AG04450 (cell line): ENCODE results near the gene KY. TPM values are rescaled to one million over a fixed set of nuclear protein-coding genes. Genes with fewer than 3 reads are reported as not detected.
A peak's percentile ranks its signal among the peaks of the same experiment; 100 is the strongest.

Source experiments
- CTCF ChIA-PET: fragments of 300-600, 350-600 bp; formaldehyde crosslinking; extraction: SDS; loops from one replicate; lab custom pipeline; 2022; ENCODE audit warnings: antibody characterized with exemption, inconsistent platforms; lab: Charles Lee
- POLR2A ChIA-PET: fragments of 350-600 bp; formaldehyde crosslinking; extraction: SDS; loops from one replicate; lab custom pipeline; 2021; ENCODE audit warnings: antibody characterized with exemption, inconsistent platforms; lab: Yijun Ruan, JAX
- DNase-seq: peaks from one replicate; pipeline ENCODE4 v3.0.0-alpha.2; 2011; ENCODE audit warnings: low read depth, low spot score
- H3K27ac ChIP-seq: one replicate; pipeline ENCODE4 v1.5.1; 2012; ENCODE audit warnings: low read depth, low read length, control low read depth
- H3K27me3 ChIP-seq: one replicate; pipeline ENCODE4 v1.6.0; 2012; ENCODE audit warnings: low read length; ENCODE audit not compliant: control insufficient read depth, insufficient read depth
- H3K4me3 ChIP-seq: 2 replicates; pipeline ENCODE4 v1.5.1; 2011; ENCODE audit warnings: mild to moderate bottlenecking, low read depth, low read length, control low read depth
- H3K9me3 ChIP-seq: 2 replicates; pipeline ENCODE4 v1.5.1; 2012; ENCODE audit warnings: low read length; ENCODE audit not compliant: control insufficient read depth, insufficient read depth
- polyA plus RNA-seq: library from polyadenylated mRNA; depleted of rRNA; stranded (reverse); fragments of >200 nt; gene quantifications from 2 replicates; pipeline ENCODE4 v1.2.3, GENCODE V29; 2011
- TF ChIP-seq, protein P1 (sequence below): IDR thresholded peaks from 2 replicates; pipeline ENCODE4 v1.5.1; 2011; ENCODE audit warnings: low read depth, low read length, control low read depth, inconsistent platforms

The KY gene
- polyA plus RNA-seq, 1 experiment: 0.04 TPM

DNA sequence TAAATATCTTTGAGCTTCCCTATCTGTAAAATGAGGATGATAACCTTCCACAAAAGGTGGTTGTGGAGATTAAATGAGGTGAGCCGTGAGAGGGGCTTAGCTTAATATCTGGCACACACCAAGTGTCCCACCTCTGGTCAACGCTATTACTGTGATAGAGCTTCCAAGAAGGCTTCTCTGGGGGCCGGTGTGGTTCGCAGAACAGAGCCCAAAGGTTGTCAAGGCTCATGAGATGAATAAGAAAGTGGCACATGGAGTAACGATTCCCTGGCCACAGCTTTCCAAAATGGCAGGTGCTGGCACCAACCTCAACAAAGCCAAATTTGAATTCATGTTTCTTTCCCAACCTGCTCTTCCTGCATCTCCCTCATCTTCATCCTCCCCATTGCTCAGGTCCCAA, 10.4 kb downstream of the KY start:
- TF ChIP-seq, protein P1, sequence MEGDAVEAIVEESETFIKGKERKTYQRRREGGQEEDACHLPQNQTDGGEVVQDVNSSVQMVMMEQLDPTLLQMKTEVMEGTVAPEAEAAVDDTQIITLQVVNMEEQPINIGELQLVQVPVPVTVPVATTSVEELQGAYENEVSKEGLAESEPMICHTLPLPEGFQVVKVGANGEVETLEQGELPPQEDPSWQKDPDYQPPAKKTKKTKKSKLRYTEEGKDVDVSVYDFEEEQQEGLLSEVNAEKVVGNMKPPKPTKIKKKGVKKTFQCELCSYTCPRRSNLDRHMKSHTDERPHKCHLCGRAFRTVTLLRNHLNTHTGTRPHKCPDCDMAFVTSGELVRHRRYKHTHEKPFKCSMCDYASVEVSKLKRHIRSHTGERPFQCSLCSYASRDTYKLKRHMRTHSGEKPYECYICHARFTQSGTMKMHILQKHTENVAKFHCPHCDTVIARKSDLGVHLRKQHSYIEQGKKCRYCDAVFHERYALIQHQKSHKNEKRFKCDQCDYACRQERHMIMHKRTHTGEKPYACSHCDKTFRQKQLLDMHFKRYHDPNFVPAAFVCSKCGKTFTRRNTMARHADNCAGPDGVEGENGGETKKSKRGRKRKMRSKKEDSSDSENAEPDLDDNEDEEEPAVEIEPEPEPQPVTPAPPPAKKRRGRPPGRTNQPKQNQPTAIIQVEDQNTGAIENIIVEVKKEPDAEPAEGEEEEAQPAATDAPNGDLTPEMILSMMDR: no peak
- no peaks in the 10 kb centered on the region for H3K9me3 ChIP-seq
- CTCF ChIA-PET: interaction anchor here (0.5 to 6.2 kb wide), 15 partner anchors 9 to 114 kb away, joined by 3 to 124 read pairs (median 5); partner anchors contain the start of gene KY
- DNase-seq: no peak
- POLR2A ChIA-PET: no interaction called here
- no peak overlapping the region for H3K4me3 ChIP-seq
- H3K27ac ChIP-seq: no peak overlapping the region
- peaks cover 4% of the 10 kb centered on the region for H3K27me3 ChIP-seq

DNA sequence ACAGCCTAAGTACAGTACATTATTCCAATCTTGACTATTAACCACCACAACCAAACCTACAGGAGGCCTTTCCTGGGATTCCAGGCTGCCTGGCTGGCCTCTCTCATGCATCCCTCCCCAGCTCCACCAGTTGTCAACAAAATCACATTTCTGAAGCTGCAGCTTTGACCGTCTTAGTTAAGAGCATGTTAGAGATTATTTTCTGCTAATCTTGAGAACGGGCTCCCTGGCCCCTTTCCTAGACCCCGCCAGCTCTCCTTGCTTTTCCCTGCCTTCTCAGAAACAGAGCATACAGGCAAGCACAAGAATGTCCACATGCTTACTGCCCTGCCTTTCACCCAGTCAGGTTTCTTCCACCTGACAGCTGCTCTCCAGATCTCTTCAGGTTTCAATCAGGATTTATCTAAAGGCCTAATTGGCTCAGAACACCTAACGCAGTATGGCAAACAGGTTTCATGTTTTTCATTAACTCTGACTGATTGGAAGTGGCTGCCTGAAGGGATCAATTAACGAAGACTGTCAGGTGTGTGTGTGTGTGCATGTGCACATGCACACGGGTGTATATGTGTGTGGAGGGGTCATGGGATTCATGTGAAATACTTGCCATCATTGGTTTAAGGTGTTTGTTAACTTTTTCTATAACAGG, 12.3 kb downstream of the KY start:
- POLR2A ChIA-PET: no interaction called here
- no peak for DNase-seq
- Histone ChIP-seq H3K27me3 (peaks cover 4% of the 10 kb centered on the region), H3K4me3 (no peak overlapping the region), H3K9me3 (no peaks in the 10 kb centered on the region), H3K27ac (no peak overlapping the region)
- TF ChIP-seq, protein P1: no peak
- CTCF ChIA-PET: interaction anchor here (0.6 to 6.2 kb wide), 4 partner anchors 23 to 122 kb away, joined by 3 to 124 read pairs (median 10); no protein-coding TSS in a partner anchor

DNA sequence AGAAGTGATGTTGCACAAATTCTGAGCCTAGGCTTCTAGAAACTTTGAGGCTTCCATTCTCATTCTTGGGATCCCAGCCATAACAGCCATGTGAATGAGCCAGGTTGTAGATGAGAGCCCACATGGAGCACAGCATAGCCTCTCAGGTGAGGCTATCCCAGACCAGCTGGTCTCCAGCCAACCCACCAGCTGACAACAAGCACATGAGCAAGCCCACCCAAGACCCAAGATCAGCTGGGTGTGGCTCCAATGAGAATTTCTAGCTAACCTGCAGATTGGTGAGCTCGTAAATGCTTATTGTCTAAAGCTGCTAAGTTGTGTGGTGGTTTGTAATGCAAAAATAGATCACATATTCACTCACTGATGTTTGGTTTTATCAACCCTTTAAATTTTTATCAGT, 14.4 kb downstream of the KY start:
- Histone ChIP-seq H3K4me3 (no peak overlapping the region), H3K27me3 (peaks cover 4% of the 10 kb centered on the region), H3K9me3 (no peaks in the 10 kb centered on the region), H3K27ac (no peak overlapping the region)
- TF ChIP-seq, protein P1: no peak
- no peak for DNase-seq
- CTCF ChIA-PET: no interaction called here
- POLR2A ChIA-PET: no interaction called here

DNA sequence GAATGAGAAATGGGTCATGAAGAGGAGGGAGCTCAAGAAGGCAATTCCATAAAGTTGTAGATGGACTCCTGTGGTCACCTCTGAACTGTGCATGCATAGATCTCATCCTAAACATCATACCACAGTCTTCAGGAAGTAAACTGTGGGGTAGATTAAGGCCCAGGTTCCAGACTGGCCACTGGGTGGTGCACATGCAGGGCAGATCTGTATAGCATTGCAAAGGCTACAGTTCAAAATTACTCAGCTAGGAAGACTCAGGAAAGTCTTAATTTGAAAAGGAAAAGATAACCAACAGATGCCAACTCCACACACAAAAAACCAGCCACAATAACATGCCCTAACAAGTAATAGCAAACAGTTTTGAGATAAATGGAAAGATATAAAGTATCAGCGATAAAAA, 20.3 kb downstream of the KY start:
- ChIA-PET CTCF (interaction anchor here (0.5 to 2.2 kb wide), 8 partner anchors 9 to 1414 kb away, joined by 3 to 15 read pairs (median 4); no protein-coding TSS in a partner anchor), POLR2A (no interaction called here)
- no peak overlapping the region for H3K4me3 ChIP-seq
- no peak for DNase-seq
- TF ChIP-seq, protein P1: peak; percentile 71
- no peak overlapping the region for H3K27ac ChIP-seq
- H3K9me3 ChIP-seq: no peaks in the 10 kb centered on the region
- no peaks in the 10 kb centered on the region for H3K27me3 ChIP-seq

DNA sequence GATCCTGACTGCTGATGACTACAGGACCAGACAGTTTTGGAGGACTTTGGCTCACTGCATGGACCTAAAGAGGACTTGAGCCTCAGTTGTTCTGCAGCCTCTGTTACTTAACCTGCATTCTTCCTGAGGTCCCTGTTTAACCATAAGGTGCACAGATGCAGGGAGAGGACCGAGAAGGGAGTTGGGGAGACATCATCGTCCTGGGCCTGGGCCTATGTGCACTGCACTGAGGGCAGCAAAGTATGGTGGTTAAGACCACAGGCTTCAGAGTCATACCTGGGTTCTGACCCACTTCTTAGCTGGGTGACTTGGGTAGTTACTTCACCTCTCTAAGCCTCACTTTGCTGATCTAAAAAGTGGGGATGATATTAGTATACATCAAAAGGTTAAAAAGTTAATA, 21.9 kb downstream of the KY start:
- ChIA-PET POLR2A (no interaction called here), CTCF (interaction anchor here (0.8 to 1.8 kb wide), 3 partner anchors 11 to 127 kb away, joined by 3 to 4 read pairs (median 3); no protein-coding TSS in a partner anchor)
- no peak overlapping the region for H3K4me3 ChIP-seq
- TF ChIP-seq, protein P1: no peak
- H3K27me3 ChIP-seq: no peaks in the 10 kb centered on the region
- DNase-seq: no peak
- H3K27ac ChIP-seq: no peak overlapping the region
- no peaks in the 10 kb centered on the region for H3K9me3 ChIP-seq
